DMS53 treated with DMSO at 0.1 percent for 48 hours (cell line): Measurements from ENCODE around the gene SEC14L2.
"Not testable (repeated sequence)": the region's sequence is repeated elsewhere in the genome, so short reads cannot be mapped to it uniquely, and the experiment has no call there.

Experiments
- DNase-seq: peaks from one replicate; lab custom pipeline; 2025; ENCODE audit not compliant: unreplicated experiment; lab: John Stamatoyannopoulos, UW

The SEC14L2 gene

GRCh38 chr22:30373331-30374325 lies 23.2 kb upstream of the SEC14L2 start:
- no peak for DNase-seq

DNA sequence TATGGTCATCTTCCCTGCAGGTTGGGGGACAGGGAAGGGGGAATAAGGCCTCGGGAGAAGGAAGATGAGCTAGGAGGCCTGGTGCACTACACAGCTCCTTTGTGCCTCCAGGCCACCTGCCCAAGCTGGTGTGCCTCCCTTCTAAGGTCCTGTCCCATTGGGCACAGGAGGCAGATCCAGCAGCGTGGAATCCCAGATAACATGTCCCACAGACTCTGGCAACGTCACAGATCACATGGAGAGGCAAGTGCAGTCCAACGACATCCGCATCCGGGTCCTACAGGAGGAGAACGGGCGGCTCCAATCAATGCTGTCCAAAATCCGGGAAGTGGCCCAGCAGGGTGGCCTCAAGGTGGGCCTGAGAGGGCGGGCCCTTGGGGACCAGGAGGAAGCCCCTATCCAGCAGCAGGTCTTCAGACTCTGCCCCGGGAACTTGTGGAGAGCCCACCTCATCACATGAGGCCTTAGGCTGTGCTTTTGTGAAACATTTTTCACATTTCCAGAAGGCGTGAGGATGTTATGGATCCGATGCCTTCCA lies 21.4 kb upstream of the SEC14L2 start:
- DNase-seq = no peak

GRCh38 chr22:30380011-30380410 lies 16.8 kb upstream of the SEC14L2 start:
- no peak for DNase-seq

DNA sequence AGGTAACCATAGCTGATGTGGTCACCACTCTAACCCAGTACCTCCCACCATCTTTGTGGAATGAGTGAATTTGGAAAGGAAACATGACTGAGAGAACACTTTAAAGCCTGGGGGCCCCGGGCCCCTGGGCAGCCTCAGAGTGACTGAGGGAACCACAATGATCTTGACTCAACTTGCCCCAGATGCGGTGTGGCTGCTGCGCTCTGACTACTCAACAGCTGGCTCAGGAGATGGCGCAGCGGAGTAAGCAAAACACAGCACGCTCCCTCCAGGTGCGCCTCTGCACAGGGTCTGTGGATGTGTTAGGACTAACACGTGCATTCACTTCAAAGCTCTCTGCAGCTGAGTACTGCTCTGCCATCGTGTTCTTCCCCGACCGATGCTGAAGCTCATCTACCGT lies 15.6 kb upstream of the SEC14L2 start:
- no peak for DNase-seq

DNA sequence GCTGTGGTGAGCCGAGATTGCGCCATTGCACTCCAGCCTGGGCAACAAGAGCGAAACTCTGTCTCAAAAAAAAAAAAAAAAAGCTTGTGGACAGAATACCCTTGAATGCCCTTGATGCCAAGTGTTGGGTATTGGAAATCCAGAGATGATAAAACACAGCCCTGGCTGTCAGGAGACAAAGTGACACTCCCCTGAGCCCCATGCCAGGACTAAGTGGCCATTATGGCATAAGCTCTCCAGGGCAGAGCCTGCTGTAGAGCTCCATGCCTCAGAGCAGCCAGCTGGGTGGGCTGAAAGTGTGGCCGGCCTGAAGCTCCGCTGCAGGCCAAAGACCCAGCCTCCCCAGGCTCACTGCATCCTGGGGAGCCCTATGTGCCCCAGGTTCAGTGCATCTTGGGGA lies 14.5 kb upstream of the SEC14L2 start:
- no peak for DNase-seq

- no peak for DNase-seq
Observed at GRCh38 chr22:30383061-30383460, 13.8 kb upstream of the SEC14L2 start.

DNA sequence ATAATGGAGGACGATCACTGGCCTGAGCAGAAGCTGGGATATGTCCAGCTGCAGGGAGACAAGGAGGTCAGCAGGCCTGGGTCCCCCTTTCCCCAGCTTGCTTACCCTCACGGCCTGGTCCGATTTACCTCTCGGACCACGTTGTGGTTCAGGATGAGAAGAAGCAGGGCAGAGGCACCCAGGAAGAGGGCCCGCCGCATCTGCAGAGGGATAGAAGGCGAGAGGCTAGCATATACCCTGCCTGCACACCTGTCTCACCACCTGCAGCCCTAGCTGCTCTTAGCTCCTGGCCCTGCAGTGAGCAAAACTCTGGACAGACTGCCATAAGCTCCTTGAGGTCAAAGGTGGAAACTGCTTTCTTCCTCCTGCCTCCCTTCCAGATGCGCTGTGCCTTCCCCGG lies 10.9 kb upstream of the SEC14L2 start:
- no peak for DNase-seq

DNA sequence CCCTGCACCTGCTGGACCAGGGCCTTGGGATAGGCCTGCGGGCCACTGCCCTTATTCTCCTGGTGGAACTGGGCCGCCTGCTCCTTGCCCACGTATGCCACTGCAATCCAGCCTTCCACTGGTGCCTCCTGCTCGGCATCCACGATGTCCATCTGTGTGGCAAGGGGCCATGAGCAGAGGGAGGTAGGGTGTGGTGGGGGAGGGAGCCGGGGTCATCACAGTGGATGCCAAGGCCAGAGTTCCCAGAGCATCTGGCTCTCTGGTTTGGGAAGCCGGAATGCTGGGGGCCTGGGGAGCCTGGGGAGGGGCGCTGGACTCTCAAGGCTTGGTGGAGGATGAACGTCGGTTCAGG lies 10.2 kb upstream of the SEC14L2 start:
- no peak for DNase-seq

DNA sequence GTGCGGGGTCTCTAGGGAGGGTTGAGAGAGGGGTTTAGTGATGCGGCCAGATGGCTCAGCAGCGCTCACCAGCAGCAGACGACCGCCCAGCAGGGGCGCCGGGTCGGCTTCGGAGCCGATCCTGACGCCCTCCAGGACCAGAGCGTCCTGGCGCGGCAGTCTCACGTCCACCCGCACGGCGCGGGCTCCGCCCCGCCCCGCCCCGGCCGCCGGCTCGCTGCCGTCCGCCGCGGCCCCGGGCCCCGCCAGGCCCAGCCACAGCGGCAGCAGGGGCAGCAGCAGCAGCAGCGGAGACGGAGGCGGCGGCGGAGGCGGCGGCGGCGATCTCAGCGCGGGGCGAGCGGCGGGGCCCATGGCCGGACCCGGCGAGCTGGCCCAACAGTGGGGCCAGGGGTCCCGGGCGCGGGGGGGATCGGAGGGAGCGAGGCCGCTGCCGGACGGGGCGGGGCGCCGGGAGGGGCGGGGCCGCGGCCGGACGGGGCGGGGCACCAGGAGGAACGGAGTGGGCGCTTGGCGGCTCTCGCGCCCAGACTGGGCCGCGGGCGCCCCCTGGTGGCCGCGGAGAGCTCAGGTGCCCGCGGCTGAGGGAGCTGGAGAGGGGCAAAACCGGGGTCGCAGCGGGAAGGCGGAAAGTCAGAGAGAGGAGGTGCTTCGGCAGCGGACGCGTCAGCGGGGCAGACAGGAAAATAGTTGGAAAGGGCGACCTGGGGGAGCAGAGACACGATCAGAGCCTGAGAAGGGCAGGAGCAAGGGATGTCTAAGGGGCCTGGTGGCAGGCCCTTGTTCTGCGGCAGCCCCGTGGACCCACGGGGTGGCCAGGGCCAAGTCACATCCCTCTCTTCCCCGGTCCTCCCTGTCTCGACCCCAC lies 9.6 kb upstream of the SEC14L2 start, which contains the start of gene RNF215:
Gene RNF215, minus strand, starts transcription at position 452 of the 868 bp plus-strand sequence. Its CDS starts 98 bp downstream, at position 354.
- no peak for DNase-seq

DNA sequence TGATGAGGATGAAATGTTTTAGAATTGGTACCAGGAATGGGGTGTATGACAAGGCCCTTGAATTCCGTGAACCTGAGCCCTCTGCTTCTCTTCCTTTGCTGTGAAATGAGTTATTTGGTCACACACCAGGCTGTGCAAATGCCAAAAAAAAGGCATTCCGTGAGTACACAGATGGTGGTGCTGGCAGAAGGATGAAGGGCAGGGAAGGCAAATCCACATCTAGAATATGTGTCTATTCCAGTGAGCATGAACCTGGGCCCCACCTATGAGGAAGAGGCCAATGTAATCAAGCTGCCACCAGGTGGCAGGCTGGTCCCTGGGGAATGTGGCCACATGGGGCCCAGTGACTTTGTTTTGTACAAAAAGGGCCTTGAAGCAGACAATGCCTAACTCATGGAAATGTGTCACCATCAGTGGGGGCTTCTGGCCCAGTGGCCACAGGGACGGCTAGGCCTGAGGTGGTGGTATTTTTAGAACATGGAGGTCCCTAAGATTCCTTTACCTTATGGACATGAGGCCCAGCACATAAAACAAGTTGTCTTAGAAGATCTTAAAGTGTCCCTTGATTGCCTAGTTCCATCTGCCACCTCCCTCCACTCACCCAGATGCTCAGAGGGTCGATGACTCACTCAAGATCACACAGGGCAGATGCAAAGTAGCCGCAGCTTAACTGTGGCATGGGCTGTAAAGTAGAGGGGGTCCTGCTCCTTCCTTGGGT lies 5.7 kb upstream of the SEC14L2 start:
- DNase-seq = peak; percentile 43

- no peak for DNase-seq
Observed at GRCh38 chr22:30392661-30393321, 4.0 kb upstream of the SEC14L2 start.

DNA sequence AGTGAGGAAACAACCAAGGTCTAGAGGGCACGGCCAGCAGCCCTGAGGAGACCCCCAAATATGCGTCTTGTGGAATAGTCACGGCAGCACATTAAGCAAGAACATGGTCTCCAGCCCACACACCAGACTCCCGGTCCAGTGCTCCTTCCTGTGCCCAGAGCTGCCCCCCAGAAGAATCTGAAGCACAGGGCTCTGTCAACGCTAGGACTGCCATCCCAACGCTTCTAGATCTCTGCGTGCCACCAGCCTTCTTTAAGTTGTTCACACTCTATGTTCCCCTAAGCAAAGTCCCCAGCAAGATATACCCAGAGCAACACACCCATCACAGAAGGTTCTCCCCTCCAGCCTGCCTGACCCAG lies 3.5 kb upstream of the SEC14L2 start:
- DNase-seq = no peak

DNA sequence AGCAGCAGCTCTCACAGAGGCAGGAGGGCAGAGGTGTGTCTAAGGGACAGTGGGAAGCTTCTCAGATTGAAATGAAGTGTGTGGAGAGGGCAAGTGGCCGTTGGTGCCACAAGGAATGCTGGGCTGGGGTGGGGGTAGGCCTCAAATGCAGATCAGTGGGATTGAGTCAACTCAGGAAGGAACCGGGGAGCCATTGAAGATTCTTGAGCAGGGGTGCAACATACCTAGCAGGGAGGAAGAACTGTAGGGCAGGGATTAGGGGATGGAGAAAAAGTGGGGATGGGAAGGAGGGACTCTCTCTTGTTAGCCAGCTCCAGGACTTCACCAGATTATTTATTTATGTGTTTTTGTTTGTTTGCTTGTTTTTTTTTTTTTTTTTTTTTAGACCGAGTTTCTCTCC lies 2.9 kb upstream of the SEC14L2 start:
- no peak for DNase-seq

- no peak for DNase-seq
Observed at GRCh38 chr22:30397656-30398635, 1.1 kb downstream of the SEC14L2 start.

GRCh38 chr22:30398685-30399680 lies 2.2 kb downstream of the SEC14L2 start:
- no peak for DNase-seq

- DNase-seq = no peak
Observed at GRCh38 chr22:30399718-30400117, 2.9 kb downstream of the SEC14L2 start.

GRCh38 chr22:30400159-30400558 lies 3.3 kb downstream of the SEC14L2 start:
- no peak for DNase-seq

DNA sequence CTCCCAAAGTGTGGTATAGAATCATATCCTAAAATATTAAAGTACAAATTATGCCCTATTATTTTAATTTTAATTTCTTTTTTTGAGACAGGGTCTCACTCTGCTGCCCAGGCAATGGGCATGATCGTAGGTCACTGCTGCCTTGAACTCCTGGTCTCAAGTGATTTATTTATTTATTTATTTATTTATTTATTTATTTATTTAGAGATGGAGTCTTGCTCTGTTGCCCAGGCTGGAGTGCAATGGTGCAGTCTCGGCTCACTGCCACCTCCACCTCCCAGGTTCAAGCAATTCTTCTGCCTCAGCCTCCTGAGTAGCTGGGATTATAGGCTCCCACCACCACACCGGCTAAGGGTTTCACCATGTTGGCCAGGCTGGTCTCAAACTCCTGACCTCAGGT lies 4.2 kb downstream of the SEC14L2 start:
- DNase-seq = not testable (repeated sequence)
